GM21723 (cell line): ENCODE data around the gene SPATA16.
"Not testable (repeated sequence)": the region's sequence is repeated elsewhere in the genome, so short reads cannot be mapped to it uniquely, and the experiment has no call there.

Source experiments
- ATAC-seq: cut with Tn5 transposase; IDR thresholded peaks from one replicate; pipeline ENCODE4 v1.9.1; 2021; ENCODE audit warnings: mild to moderate bottlenecking, moderate library complexity; ENCODE audit not compliant: unreplicated experiment

The SPATA16 gene

GRCh38 chr3:173140986-173141385 is at the start of gene SPATA16:
Gene SPATA16 (minus strand): TSS chr3:173141235. CDS start chr3:173117731, 23,504 bp downstream.
- ATAC-seq, result no peak

- not testable (repeated sequence) for ATAC-seq
These were observed 42.0 kb upstream of the SPATA16 start for GRCh38 chr3:173183022-173183421.

GRCh38 chr3:173173652-173174051 is 32.6 kb upstream of the SPATA16 start:
- no peak for ATAC-seq

GRCh38 chr3:173159139-173159538 is 18.1 kb upstream of the SPATA16 start:
- not testable (repeated sequence) for ATAC-seq

GRCh38 chr3:173156533-173156932 is 15.5 kb upstream of the SPATA16 start:
- not testable (repeated sequence) for ATAC-seq

- ATAC-seq, result no peak
These were observed 12.6 kb upstream of the SPATA16 start for GRCh38 chr3:173153631-173154030.

- no peak for ATAC-seq
These were observed 1.6 kb downstream of the SPATA16 start for GRCh38 chr3:173139420-173139819.

- no peak for ATAC-seq
These were observed 3.0 kb downstream of the SPATA16 start for GRCh38 chr3:173138026-173138425.

- no peak for ATAC-seq
These were observed 6.0 kb downstream of the SPATA16 start for GRCh38 chr3:173135059-173135458.

- no peak for ATAC-seq
These were observed 12.4 kb downstream of the SPATA16 start for GRCh38 chr3:173128633-173129032.

GRCh38 chr3:173111321-173111720 is 29.7 kb downstream of the SPATA16 start:
- no peak for ATAC-seq

- ATAC-seq, result no peak
These were observed 31.9 kb downstream of the SPATA16 start for GRCh38 chr3:173109143-173109542.

- ATAC-seq, result no peak
These were observed 37.6 kb downstream of the SPATA16 start for GRCh38 chr3:173103469-173103868.

GRCh38 chr3:173098959-173099358 is 42.1 kb downstream of the SPATA16 start:
- ATAC-seq, result no peak

- no peak for ATAC-seq
These were observed 43.8 kb downstream of the SPATA16 start for GRCh38 chr3:173096994-173097785.

GRCh38 chr3:173096140-173096539 is 44.9 kb downstream of the SPATA16 start:
- no peak for ATAC-seq

GRCh38 chr3:173092038-173092437 is 49.0 kb downstream of the SPATA16 start:
- no peak for ATAC-seq

- no peak for ATAC-seq
These were observed 50.5 kb downstream of the SPATA16 start for GRCh38 chr3:173090492-173090891.

GRCh38 chr3:173089283-173089682 is 51.8 kb downstream of the SPATA16 start:
- ATAC-seq, result no peak

GRCh38 chr3:173078525-173078924 is 62.5 kb downstream of the SPATA16 start:
- no peak for ATAC-seq

- no peak for ATAC-seq
These were observed 74.7 kb downstream of the SPATA16 start for GRCh38 chr3:173066044-173067004.

GRCh38 chr3:173065543-173065981 is 75.5 kb downstream of the SPATA16 start:
- ATAC-seq, result no peak
